Measurements from ENCODE around the gene IFT52.

DNA sequence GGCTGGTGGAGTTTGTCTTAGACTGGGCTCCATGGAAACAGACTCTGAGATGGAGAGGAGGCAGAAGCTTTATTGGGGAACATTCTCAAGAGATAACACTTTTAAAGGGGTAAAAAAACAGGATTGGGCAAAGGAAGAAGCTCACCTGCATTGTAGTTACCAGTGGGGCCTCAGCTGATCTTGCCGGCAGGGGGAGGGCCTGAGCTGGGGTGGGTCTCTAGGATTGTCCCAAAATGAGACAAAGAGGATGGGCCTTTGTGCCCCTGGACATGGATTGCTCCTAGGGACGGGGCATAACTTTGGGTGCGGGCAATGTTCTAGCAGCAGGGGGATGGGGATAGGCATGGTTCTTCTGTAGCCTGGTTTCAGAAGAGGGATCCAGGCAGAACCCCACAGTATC is 19.4 kb upstream of the IFT52 start:
- TF ChIP-seq SUZ12 (IDR thresholded peaks at IDR 0.05; ENCODE audit: extremely low read depth, insufficient read depth, insufficient read length) (no peak), YY1 (IDR thresholded peaks at IDR 0.05; ENCODE audit: insufficient read depth, insufficient read length) (no peak), ZNF274 (IDR thresholded peaks at IDR 0.05; ENCODE audit: low read depth, low read length) (no peak)
